ENCODE data around the gene ANTXRL.

DNA sequence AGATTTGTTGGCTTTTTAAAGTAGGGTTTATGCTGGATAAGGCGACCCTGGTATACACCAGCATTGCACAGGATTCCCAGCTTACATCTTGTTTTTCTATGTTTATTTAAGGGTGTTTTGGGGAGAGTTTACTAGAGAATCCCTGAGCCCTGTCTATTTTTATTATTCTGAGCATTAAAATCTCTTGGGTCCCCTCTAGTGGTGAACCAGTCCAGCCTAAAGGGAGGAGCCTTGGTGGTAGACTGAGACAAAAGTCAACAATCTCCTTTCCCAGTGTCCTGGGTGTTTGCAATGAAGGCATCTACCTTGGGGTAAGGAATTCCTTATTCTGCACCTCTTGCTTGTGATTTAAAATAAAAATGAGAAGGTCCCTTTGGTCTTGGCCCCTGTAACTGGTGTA, 38.2 kb downstream of the ANTXRL start:
- TF ChIP-seq, protein P1, sequence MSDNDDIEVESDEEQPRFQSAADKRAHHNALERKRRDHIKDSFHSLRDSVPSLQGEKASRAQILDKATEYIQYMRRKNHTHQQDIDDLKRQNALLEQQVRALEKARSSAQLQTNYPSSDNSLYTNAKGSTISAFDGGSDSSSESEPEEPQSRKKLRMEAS (IDR thresholded peaks at IDR 0.05) = no peak
- TF ChIP-seq GABPA (IDR thresholded peaks at IDR 0.05 in 1 of 2, conservative IDR thresholded peaks at IDR 0.05 in 1 of 2) = no peak
- TF ChIP-seq HNF4A (conservative IDR thresholded peaks at IDR 0.05) = no peak
- TF ChIP-seq CTCF (IDR thresholded peaks at IDR 0.05; ENCODE audit: low read depth, low read length, missing input control) = peak; percentile 25
- TF ChIP-seq, protein P2, sequence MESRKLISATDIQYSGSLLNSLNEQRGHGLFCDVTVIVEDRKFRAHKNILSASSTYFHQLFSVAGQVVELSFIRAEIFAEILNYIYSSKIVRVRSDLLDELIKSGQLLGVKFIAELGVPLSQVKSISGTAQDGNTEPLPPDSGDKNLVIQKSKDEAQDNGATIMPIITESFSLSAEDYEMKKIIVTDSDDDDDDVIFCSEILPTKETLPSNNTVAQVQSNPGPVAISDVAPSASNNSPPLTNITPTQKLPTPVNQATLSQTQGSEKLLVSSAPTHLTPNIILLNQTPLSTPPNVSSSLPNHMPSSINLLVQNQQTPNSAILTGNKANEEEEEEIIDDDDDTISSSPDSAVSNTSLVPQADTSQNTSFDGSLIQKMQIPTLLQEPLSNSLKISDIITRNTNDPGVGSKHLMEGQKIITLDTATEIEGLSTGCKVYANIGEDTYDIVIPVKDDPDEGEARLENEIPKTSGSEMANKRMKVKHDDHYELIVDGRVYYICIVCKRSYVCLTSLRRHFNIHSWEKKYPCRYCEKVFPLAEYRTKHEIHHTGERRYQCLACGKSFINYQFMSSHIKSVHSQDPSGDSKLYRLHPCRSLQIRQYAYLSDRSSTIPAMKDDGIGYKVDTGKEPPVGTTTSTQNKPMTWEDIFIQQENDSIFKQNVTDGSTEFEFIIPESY (IDR thresholded peaks at IDR 0.05) = no peak
- TF ChIP-seq, protein P3, sequence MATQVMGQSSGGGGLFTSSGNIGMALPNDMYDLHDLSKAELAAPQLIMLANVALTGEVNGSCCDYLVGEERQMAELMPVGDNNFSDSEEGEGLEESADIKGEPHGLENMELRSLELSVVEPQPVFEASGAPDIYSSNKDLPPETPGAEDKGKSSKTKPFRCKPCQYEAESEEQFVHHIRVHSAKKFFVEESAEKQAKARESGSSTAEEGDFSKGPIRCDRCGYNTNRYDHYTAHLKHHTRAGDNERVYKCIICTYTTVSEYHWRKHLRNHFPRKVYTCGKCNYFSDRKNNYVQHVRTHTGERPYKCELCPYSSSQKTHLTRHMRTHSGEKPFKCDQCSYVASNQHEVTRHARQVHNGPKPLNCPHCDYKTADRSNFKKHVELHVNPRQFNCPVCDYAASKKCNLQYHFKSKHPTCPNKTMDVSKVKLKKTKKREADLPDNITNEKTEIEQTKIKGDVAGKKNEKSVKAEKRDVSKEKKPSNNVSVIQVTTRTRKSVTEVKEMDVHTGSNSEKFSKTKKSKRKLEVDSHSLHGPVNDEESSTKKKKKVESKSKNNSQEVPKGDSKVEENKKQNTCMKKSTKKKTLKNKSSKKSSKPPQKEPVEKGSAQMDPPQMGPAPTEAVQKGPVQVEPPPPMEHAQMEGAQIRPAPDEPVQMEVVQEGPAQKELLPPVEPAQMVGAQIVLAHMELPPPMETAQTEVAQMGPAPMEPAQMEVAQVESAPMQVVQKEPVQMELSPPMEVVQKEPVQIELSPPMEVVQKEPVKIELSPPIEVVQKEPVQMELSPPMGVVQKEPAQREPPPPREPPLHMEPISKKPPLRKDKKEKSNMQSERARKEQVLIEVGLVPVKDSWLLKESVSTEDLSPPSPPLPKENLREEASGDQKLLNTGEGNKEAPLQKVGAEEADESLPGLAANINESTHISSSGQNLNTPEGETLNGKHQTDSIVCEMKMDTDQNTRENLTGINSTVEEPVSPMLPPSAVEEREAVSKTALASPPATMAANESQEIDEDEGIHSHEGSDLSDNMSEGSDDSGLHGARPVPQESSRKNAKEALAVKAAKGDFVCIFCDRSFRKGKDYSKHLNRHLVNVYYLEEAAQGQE (IDR thresholded peaks at IDR 0.05) = no peak
- TF ChIP-seq TAF1 (conservative IDR thresholded peaks at IDR 0.05) = no peak
- TF ChIP-seq RAD21 (IDR thresholded peaks at IDR 0.05) = peak; percentile 40 to 59
- no peak for TF ChIP-seq JUND (IDR thresholded peaks at IDR 0.05)
- TF ChIP-seq FOXA1 (IDR thresholded peaks at IDR 0.05) = no peak
